HG03066 (cell line): Measurements from ENCODE around the gene NOL12.

Source experiments
- ATAC-seq: cut with Tn5 transposase; IDR thresholded peaks from one replicate; pipeline ENCODE4 v1.9.1; 2021; ENCODE audit warnings: low read depth; ENCODE audit not compliant: unreplicated experiment

Gene NOL12

DNA sequence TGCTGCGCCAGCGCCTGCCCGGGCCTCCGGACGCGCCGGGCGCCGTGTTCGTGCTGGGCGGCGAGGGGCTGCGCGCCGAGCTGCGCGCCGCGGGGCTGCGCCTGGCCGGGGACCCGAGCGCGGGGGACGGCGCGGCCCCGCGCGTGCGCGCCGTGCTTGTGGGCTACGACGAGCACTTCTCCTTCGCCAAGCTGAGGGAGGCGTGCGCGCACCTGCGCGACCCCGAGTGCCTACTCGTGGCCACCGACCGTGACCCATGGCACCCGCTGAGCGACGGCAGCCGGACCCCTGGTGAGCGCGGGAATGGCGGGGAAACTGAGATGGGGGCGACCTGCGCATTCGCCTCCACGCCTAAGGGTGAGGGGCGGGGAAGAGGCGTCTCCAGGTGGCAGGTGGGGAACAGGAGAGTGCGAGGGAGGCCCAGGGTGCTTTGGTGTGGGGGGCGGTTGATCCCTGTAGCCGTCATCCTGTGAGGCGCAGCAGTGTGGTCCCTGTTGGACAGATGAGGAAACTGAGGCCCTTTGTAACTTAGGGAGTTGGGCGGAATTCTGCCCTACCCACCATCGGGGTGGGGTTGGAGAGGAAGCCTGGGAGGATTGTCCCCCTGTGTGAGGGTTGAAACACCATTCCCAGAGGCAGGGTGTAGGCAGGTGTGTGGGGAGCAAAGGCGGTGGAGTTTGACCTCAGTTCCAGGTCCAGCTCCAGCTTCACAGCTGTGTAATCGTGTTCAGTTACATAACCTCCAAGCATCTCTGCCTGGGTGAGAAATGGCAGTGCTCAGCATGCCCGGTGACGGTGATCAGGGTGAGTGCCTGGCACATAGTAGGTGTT, 26.9 kb upstream of the NOL12 start:
- ATAC-seq: no peak

DNA sequence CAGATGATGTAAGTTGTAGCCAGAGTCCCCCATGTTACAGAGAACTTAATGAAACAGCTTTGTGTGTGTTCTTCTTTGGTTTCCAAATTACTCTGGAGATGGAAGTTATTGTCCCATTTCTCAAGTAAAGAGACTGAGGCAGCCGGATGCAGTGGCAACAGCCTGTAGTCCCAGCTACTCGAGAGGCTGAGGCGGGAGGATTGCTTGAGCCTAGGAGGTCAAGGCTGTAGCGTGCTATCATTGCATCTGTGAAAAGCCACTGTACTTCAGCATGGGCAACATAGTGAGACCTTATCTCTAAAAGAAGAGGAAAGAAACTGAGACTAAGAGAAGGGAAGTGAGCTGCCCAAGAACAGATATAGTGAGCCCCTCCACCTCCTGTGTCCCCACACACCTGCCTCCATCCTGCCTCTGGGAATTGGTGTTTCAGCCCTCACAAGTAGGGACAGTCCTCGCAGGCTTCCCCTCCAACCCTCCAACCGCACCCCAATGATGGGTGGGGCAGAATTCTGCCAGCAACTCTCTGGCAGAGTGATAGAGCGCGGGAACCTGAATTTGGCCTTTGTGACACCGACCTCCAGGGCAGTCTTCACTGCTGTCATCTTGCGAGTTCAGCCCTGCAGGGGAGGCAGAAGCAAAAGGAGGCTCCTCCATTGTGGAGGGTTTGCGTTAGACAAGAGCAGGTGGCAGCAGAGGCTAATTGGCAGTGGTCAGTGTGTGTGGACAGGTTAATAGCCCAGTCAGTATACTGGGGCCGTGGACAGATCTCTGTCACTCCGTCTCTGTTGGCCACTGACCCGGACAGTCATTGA, 26.0 kb upstream of the NOL12 start:
- no peak for ATAC-seq

DNA sequence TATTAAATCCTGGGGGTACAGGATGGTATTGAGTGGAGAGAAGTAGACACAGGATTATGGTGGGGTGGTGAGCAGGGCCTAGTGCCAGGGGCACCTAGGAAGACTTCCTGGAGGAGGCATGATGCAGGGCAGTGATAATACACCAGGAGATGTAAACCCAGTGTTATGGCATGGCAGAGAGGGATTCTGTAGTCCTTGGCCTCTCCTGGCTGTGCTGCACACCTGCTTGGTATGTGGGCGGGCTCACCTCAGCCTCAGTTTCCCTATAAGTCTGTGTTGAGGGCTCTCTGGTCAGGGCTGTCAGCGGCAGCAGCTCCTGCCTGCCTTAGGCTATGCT, 25.5 kb upstream of the NOL12 start:
- ATAC-seq: no peak

DNA sequence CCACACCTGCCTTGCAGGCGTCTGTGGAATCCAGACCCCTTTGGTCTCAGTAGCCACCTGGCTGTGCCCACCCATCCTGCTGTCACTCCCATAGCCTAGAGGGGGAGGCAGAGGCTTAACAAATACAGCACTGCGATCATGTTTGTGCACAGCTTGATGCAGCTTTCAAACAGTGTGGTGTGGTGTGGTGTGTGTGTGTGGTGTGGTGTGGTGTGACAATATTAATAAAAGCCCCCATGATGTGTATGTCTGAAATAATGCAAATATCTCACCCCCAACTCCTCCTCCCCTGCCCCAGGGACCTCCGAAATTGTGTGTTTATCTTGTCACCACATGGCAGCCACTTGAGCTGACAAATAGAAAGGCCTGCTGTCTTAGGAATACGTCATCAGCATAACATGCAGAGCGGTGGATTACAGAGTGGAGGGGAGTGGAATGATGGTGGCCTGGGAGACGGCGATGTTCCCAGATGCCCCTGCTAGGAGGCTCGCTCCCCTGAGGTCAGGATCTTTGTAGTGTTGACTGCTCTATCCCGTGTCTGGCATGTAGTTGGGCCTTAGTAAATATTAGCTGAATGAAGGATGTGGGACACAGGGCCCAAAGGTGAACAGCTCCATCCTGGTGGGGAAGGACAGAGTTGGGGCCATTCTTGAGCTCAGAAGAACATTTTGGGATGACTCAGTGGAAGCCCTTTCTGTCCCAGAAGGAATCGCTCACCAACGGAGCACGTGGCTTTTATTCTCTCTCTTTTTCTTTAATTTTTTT, 24.8 kb upstream of the NOL12 start:
- no peak for ATAC-seq

DNA sequence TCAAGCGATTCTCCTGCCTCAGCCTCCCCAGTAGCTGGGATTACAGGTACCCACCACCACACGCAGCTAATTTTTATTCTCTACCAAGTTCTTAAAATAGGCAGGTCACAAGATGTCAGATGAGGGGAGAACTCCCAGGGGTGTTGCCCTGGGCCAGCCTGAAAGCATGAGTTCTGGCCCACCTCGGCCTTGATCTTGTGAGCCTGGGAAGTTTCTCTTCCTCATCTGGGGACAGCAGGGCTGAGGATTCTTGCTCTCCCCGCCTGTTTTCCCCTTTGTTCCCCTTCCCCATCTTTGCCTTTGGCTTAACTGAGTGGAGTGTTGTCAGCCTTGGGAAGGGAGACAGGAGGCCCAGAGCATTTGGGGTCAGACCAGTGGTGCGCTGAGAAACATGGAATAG, 24.1 kb upstream of the NOL12 start:
- ATAC-seq: no peak

DNA sequence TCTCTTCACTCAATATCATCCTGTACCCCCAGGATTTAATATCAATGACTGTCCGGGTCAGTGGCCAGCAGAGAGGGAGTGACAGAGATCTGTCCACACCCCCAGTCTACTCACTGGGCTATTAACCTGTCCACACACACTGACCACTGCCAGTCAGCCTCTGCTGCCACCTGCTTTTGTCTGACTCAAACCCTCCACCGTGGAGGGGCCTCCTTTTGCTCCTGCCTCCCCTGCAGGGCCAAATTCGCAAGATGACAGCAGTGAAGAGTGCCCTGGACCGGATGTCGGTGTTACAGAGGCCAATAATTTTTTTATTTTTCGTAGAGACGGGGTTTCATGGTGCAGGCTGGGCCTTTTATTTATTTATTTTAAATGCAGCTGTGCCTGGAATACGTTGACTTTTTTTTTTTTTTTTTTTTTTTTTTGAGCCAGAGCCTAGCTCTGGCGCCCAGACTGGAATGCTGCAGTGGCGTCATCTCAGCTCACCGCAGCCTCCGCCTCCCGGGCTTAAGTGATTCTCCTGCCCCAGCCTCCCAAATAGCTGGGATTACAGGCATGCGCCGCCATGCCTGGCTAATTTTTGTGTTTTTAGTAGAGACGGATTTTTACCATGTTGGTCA, 22.5 kb upstream of the NOL12 start:
- no peak for ATAC-seq

DNA sequence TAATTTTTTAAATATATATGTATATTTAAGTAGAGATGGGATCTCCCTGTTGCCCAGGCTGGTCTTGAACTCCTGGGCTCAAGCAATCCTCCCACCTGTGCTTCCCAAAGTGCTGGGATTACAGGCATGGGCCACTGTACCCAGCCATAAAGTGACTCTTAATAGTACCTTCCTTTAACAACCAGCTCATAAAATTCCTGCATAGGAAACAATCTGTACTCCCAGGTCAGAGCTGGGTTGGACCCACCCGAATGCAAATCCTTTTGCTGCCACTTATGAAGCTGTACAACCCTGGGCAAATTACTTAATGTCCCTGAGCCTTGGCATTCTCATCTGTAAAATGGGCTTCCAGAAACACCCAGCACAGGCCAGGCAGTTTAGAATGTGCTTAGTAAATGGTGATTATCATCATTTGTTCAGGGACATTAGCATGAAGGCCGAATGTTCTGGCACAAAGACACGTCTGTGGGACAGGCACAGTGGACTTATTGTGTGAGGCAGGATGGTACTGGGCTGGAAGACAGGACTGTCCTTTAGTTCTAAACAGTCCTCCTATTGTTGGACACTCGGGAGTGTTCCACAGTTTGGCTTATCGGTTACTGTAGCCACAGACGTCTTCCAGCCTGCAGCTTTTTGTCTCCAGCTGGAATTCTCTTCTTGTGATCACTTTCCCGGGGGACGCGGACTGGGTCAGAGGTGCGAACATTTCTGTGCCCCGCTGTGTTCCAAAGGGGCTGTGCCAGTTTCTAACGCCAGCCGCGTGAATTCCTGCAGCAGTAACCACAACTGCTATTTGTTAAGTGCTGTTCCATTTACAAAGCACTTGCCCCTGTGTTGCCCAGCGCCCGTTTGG, 21.7 kb upstream of the NOL12 start:
- ATAC-seq: no peak

DNA sequence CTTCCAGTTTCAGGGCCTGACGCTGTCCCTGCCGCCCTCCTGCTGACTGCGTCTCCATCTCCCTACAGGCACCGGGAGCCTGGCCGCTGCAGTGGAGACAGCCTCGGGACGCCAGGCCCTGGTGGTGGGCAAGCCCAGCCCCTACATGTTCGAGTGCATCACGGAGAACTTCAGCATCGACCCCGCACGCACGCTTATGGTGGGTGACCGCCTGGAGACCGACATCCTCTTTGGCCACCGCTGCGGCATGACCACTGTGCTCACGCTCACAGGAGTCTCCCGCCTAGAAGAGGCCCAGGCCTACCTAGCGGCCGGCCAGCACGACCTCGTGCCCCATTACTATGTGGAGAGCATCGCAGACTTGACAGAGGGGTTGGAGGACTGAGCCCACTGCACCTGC, 20.7 kb upstream of the NOL12 start:
- no peak for ATAC-seq

DNA sequence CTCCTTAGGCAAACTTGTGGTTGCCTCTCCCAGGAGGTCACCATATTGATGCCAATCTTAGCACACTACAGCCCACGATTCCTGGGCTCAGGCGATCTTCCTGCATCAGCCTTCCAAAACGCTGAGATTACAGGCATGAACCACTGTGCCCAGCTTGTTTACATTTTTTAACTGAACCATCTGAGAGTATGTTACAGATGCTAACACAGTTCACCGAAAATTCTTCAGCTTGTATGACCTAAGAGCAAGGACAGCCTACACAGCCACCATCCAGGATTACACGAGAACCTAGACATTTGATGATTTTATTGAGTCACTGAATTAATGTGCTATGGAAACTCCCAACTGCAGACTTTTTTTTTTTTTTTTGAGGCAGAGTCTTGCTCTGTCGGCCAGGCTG, 16.6 kb upstream of the NOL12 start:
- no peak for ATAC-seq

DNA sequence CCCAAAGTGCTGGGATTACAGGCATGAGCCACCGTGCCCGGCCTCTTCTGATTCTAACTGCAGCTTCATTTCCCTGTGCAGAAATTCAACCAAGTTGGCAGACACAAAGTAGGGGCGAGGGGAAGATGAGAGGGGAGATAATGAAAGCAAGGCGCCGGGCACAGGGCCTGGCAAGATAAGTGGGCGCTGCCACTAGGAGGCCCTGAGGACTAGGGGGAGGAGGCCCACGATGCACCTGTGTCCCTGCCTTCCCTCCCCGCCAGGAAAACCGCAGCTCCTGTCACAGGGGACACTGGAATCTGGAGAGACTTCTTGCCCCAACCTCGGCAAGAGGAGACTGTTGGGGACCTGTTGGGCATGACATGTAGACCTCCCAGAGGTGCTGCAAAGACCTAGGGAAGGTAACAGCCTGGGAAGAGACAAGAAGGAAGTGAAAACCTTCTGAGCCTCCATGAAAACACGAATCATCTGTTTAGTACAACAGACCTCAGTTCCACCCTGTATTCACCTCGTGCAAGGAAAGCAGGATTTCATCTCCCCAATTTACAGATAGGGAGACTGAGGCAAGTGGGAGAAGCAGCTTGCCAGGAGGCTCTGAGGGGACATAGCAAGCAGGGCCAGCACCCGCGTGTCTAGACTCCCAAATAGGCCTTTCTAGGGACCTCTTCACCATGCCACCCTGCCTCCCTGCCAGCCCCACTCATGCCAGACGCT, 13.8 kb upstream of the NOL12 start:
- no peak for ATAC-seq

DNA sequence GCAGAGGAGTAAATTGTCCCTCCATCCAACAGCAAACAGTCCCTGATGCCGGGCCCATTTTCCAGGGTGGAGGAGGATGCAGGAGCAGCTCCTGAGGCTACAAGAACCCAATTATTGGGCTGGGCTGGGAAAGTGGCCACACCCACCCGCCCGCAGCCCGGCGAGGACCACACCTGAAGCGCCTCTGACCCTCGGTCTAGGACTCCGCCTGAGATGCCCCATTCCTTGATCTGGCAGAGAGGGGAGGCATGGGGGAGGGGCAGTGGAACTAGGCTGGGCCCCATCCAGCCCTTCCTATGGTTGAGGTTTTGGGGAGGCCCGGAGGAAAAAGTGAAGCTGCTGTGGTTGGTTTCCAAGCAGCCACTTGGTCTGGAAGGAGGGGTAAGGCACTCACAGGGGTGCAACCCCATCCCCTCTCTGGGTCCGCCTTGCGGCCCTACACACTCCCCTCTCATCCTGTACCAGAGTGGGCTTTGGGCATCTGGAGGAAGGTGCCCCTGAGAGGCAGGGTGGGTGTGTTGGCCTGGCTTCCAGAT, 13.2 kb upstream of the NOL12 start:
- no peak for ATAC-seq

DNA sequence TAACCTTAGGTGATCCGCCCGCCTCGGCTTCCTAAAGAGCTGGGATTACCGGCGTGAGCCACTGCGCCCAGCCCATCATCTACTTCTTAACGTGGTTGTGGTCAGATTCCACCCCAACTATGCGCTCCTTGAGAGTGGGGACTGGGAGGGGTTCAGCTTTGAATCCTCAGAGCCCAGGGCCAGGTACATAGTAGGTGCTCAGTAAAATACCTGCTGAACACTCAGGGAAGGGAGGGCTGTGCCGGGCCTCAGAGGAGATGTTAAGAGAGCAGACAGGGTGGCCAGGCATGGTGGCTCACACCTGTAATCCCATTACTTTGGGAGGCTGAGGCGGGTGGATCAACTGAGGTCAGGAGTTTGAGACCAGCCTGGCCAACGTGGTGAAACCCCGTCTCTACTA, 11.9 kb upstream of the NOL12 start:
- no peak for ATAC-seq

DNA sequence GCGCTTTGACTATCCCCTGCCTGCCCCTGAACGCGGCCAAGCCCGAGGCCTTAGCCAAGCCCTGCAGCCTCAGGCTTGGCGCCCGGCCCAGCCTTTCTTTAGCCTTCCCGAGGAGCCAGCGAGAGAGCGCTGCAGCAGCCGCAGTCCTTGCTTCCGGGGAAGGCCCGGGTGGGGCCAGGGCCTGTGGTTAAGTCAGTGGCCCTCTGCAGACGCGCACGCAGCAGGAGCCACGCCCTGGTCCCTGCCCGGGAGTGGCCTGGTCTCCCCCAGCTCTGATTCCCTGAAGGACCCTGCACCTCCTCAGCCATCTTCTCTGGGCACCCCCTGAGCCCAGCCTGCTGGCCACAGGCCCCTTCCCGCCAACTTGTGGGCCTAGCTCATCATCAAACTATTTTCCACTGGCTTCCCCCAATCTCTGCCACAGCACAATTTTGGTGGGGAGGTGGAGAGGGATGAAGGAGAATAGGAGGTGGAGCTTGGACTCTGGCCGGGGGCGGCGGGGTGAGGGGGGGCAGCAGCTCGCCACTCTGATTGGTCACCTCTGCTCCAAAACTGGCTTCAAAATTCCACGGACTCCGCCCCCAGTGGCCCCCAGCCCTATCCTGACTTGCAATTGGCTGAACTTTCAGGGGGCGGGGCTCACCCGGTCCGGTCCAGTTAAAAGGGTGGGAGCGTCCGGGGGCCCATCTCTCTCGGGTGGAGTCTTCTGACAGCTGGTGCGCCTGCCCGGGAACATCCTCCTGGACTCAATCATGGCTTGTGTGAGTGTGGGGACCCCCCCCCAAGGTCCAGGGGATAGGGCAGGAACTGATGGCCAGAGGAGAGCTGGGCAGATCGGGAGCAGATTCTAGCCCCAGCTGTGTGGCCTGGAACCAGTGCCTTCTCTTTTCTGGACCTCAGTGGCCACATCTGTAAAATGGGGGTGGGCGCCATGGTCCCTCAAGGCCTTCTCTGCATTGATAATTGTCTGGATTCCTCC, 10.9 kb upstream of the NOL12 start, which contains the start of gene LGALS1:
LGALS1 (plus strand) TSS at position 686 of the 979 bp plus-strand sequence; CDS start at position 753, 67 bp downstream.
- peak; percentile 40 for ATAC-seq

DNA sequence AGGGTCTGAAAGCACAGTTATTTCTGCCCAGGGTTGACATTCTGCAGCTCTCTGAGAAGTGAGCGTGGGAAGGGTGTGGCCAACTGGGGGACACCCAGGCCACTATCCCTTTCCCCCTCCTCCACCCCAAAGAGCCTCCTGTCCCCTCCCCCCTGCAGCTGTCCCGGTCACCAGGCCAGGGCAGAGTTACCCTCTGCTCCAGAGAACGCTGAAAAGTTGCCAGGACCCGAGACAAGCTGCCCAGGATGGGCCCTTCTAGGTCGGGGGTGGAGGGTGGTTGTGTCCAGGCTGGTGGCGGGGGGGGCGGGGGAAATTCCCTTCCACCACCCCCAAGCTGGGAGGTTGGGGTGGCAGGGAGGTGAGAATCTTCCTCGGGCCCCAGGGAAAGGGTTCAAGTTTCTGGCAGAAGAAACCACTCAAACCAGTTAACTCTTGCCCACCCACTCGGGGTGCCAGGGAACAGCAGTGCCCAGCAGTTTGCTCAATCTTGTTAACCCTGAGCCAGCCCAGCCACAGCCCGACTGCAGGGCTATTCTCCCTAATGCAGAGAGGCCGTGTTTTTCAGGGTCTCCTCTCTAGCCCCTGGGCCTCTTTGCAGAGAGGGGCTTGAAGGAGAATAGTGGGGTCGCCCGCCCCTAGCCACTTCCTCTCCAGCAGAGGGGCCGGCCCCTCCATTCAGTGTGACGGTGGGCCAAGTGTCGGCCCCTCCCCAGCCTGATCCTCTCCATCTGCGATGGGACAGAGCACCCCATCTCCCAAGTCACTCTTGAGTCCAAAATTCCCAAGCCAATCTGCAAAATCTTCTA, 10.0 kb upstream of the NOL12 start:
- ATAC-seq: no peak

DNA sequence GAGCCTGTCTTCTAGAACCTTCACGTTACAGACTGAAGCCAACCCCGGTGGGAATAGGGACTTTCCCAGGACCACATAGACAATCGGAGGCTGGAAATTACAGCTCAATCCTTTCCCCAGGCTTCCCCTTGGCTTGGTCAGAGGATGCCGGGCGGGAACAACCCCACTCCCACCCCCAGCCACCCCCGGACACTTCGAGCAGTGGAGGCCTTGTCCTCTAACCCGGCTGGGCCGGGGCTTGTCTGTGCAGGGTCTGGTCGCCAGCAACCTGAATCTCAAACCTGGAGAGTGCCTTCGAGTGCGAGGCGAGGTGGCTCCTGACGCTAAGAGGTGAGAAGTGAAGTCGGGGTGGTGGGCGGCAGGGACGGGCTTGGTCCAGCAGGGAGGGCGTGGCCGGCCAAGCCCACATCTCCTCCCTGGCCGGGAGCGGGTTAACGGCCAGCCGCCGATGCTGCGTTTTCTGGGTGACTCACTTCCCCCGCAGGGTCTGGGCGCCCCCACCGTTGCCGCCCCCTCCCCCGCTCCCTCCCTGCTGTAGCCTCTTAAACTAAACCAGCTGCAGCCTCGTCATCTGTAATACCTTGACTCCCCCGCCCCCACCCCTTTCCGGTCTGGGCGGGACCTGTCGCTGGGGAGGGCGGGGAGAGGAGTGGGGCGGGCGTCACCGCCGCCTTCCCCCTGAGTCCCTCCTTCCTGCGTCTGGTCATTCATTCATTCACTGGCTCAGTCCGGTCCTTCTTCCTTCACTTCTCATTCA, 9.2 kb upstream of the NOL12 start:
- peak; percentile 47 for ATAC-seq

DNA sequence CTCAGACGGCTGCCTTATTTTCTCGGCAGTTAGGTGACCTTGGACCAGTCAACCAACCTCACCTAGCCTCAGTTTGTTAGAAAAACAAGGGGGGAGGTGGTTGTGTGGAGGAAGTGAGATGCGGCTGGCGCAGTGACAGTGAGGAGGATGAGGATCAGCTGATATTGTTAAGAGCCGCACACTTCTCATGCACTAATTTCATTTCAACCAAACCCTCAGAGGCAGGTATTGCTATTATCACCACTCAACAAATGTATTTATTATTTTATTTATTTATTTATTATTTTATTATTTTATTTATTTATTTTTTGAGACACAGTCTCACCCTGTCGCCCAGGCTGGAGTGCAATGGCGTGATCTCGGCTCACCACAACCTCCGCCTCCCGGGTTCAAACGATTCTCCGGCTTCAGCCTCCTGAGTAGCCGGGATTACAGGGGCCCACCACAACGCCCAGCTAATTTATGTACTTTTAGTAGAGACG, 8.6 kb upstream of the NOL12 start:
- ATAC-seq: peak; percentile 14
